OCI-LY3 (cell line): ENCODE data around the gene ZC3H14.

ENCODE experiments used
- CTCF ChIP-seq: fragments of 200-600, 300-600 bp; sonication (generic); IDR thresholded peaks from 2 replicates; pipeline ENCODE4 v1.5.1; 2014; ENCODE audit warnings: antibody characterized with exemption, low read length, low read depth
- EZH2phosphoT487 ChIP-seq: fragments of 200-600 bp; shearing (Covaris generic); IDR thresholded peaks from 2 replicates; pipeline ENCODE4 v1.6.1; 2018; ENCODE audit warnings: antibody characterized with exemption, mixed run types, low read depth

- no peak for TF ChIP-seq CTCF
- TF ChIP-seq EZH2phosphoT487 = no peak
Observed at GRCh38 chr14:88617479-88617878, 54.6 kb downstream of the ZC3H14 start.
